Smooth muscle cell (in vitro differentiated cells): Measurements from ENCODE around the gene GJB4. TPM values are rescaled to one million over a fixed set of nuclear protein-coding genes. Genes with fewer than 3 reads are reported as not detected.

Experiments
- DNase-seq: peaks from one replicate; lab custom pipeline; 2025; ENCODE audit not compliant: unreplicated experiment; lab: John Stamatoyannopoulos, UW
- H2AFZ ChIP-seq: fragments of 200-600 bp; sonication (generic); 2 replicates; pipeline ENCODE4 v1.6.0; 2016; ENCODE audit warnings: antibody characterized with exemption, low read depth, mild to moderate bottlenecking
- H3F3A ChIP-seq: fragments of 200-600 bp; sonication (generic); 2 replicates; pipeline ENCODE4 v1.6.0; 2017; ENCODE audit warnings: antibody characterized with exemption, low read depth
- H3K27ac ChIP-seq: fragments of 200-600 bp; sonication (generic); 2 replicates; pipeline ENCODE4 v1.5.1; 2016; ENCODE audit warnings: low read depth, mild to moderate bottlenecking
- H3K27me3 ChIP-seq: fragments of 200-600 bp; sonication (generic); 2 replicates; pipeline ENCODE4 v1.6.1; 2016; ENCODE audit warnings: low read depth, mild to moderate bottlenecking
- H3K36me3 ChIP-seq: fragments of 200-600 bp; sonication (generic); 2 replicates; pipeline ENCODE4 v1.5.1; 2016; ENCODE audit warnings: low read depth
- H3K4me1 ChIP-seq: fragments of 200-600 bp; sonication (generic); 2 replicates; pipeline ENCODE4 v1.5.1; 2016; ENCODE audit warnings: low read depth
- H3K4me2 ChIP-seq: fragments of 200-600 bp; sonication (generic); 2 replicates; pipeline ENCODE4 v1.6.0; 2016; ENCODE audit warnings: mild to moderate bottlenecking
- H3K4me3 ChIP-seq: fragments of 200-600 bp; sonication (generic); 2 replicates; pipeline ENCODE4 v1.5.1; 2016; ENCODE audit warnings: mild to moderate bottlenecking
- H3K79me2 ChIP-seq: fragments of 200-600 bp; sonication (generic); 2 replicates; pipeline ENCODE4 v1.6.0; 2016; ENCODE audit warnings: low read depth, mild to moderate bottlenecking
- H3K9ac ChIP-seq: fragments of 200-600 bp; sonication (generic); 2 replicates; pipeline ENCODE4 v1.6.0; 2016; ENCODE audit warnings: low read depth
- H3K9me3 ChIP-seq: fragments of 200-600 bp; sonication (generic); replicated peaks from 2 replicates; pipeline ENCODE4 v1.5.1; 2016; ENCODE audit warnings: low read depth
- H4K20me1 ChIP-seq: fragments of 200-600 bp; sonication (generic); 2 replicates; pipeline ENCODE4 v1.6.0; 2016; ENCODE audit warnings: low read depth
- CTCF ChIP-seq: fragments of 200-600 bp; sonication (generic); IDR thresholded peaks from 2 replicates; pipeline ENCODE4 v1.5.1; 2017; ENCODE audit warnings: borderline replicate concordance, mild to moderate bottlenecking, antibody characterized with exemption; ENCODE audit not compliant: insufficient read depth, poor library complexity, severe bottlenecking
- WGBS: methylation state at CpG from one replicate; pipeline ENCODE4 v1.1.7; 2016; ENCODE audit warnings: low lambda C conversion rate; 5-methylcytosine and 5-hydroxymethylcytosine counted together
- polyA plus RNA-seq: library from polyadenylated mRNA; unstranded; fragments of >200 nt; fragmentation: Nextera tagmentation; extraction: Ambion mirVana; gene quantifications from 2 replicates; pipeline ENCODE4 v1.2.1, GENCODE V29; 2016
- total RNA-seq: library from RNA; depleted of rRNA; stranded (reverse); fragments of >200 nt; gene quantifications from 2 replicates; pipeline ENCODE4 v1.2.3, GENCODE V29; 2014

GJB4 gene
- total and polyA plus RNA-seq, 2 experiments from 2014 or later: 0.67 TPM; not detected in 1

GRCh38 chr1:34777519-34778321 lies 18.2 kb downstream of the GJB4 start:
- Histone ChIP-seq H3K27me3 (peaks cover 43% of the 10 kb centered on the region), H3K9me3 (no peaks in the 10 kb centered on the region), H3K4me3 (no peak overlapping the region), H3K4me1 (peaks cover 9% of the 10 kb centered on the region), H3F3A (no peaks in the 10 kb centered on the region), H3K9ac (no peak overlapping the region), H4K20me1 (no peaks in the 10 kb centered on the region), H3K27ac (no peak overlapping the region), H2AFZ (no peak overlapping the region), H3K4me2 (no peak overlapping the region), H3K79me2 (no peaks in the 10 kb centered on the region), H3K36me3 (no peaks in the 10 kb centered on the region)
- no peak for DNase-seq
- 57% methylated on average over 8 of the region's 10 CpGs for WGBS
- no peak for TF ChIP-seq CTCF

- no peak overlapping the region for H3K4me2 ChIP-seq
- no peak overlapping the region for H3K4me3 ChIP-seq
- H3K27ac ChIP-seq: no peak overlapping the region
- no peaks in the 10 kb centered on the region for H3F3A ChIP-seq
- peaks cover 49% of the 10 kb centered on the region for H3K27me3 ChIP-seq
- no peaks in the 10 kb centered on the region for H3K79me2 ChIP-seq
- no peak overlapping the region for H2AFZ ChIP-seq
- H4K20me1 ChIP-seq: no peaks in the 10 kb centered on the region
- 80% methylated on average over 6 of the region's 6 CpGs for WGBS
- no peak for TF ChIP-seq CTCF
- H3K9ac ChIP-seq: no peak overlapping the region
- no peak for DNase-seq
- peaks cover 9% of the 10 kb centered on the region for H3K4me1 ChIP-seq
- no peaks in the 10 kb centered on the region for H3K36me3 ChIP-seq
- no peaks in the 10 kb centered on the region for H3K9me3 ChIP-seq
Observed at GRCh38 chr1:34778381-34778780, 18.8 kb downstream of the GJB4 start.

GRCh38 chr1:34779005-34779404 lies 19.5 kb downstream of the GJB4 start:
- no peak overlapping the region for H3K27ac ChIP-seq
- H4K20me1 ChIP-seq: no peaks in the 10 kb centered on the region
- no peak overlapping the region for H3K4me3 ChIP-seq
- no peak overlapping the region for H3K4me2 ChIP-seq
- H3K4me1 ChIP-seq: peaks cover 9% of the 10 kb centered on the region
- H3K79me2 ChIP-seq: no peaks in the 10 kb centered on the region
- no peak for TF ChIP-seq CTCF
- WGBS: 92% methylated on average over 5 of the region's 5 CpGs
- no peaks in the 10 kb centered on the region for H3K9me3 ChIP-seq
- no peak for DNase-seq
- no peaks in the 10 kb centered on the region for H3K36me3 ChIP-seq
- no peaks in the 10 kb centered on the region for H3F3A ChIP-seq
- H3K9ac ChIP-seq: no peak overlapping the region
- no peak overlapping the region for H2AFZ ChIP-seq
- peaks cover 54% of the 10 kb centered on the region for H3K27me3 ChIP-seq

GRCh38 chr1:34779526-34779925 lies 20.0 kb downstream of the GJB4 start:
- Histone ChIP-seq H3K36me3 (no peaks in the 10 kb centered on the region), H3K4me2 (no peak overlapping the region), H3K27ac (peak overlapping the region; percentile 42), H3K27me3 (peaks cover 54% of the 10 kb centered on the region), H3K4me3 (no peak overlapping the region), H3K79me2 (no peaks in the 10 kb centered on the region), H3K9me3 (no peaks in the 10 kb centered on the region), H3F3A (no peaks in the 10 kb centered on the region), H3K4me1 (peaks cover 9% of the 10 kb centered on the region), H4K20me1 (no peaks in the 10 kb centered on the region), H3K9ac (no peak overlapping the region), H2AFZ (no peak overlapping the region)
- no peak for TF ChIP-seq CTCF
- 70% methylated on average over 5 of the region's 5 CpGs for WGBS
- no peak for DNase-seq
